PFSK-1 (cell line): ENCODE results near the gene NLGN2.

ENCODE experiments used
- FOXP2 ChIP-seq: optimal IDR thresholded peaks from 2 replicates; pipeline ENCODE3; 2011; ENCODE audit warnings: borderline replicate concordance, control low read depth, inconsistent platforms; ENCODE audit not compliant: insufficient read depth; ENCODE audit errors: extremely low read length, extremely low read depth
- POLR2AphosphoS5 ChIP-seq: IDR thresholded peaks from 2 replicates; pipeline ENCODE4 v1.6.1; 2012; ENCODE audit warnings: low read depth, mild to moderate bottlenecking, control low read depth, low read length, moderate library complexity
- SIN3A ChIP-seq: IDR thresholded peaks from 2 replicates; pipeline ENCODE4 v1.6.1; 2012; ENCODE audit warnings: mild to moderate bottlenecking, low read length, moderate library complexity, borderline replicate concordance; ENCODE audit not compliant: insufficient read depth
- TAF1 ChIP-seq: IDR thresholded peaks from 2 replicates; pipeline ENCODE4 v1.6.1; 2012; ENCODE audit warnings: low read length, control low read depth, borderline replicate concordance; ENCODE audit not compliant: insufficient read depth
- TF ChIP-seq, protein P1 (sequence below), 2 experiments: IDR thresholded peaks; 2 replicates each; pipeline versions ENCODE4 v1.6.1 to v1.8.0; 2011 to 2012; ENCODE audit warnings: low read depth in 2 of 2, low read length in 2 of 2, control low read depth in 1 of 2, inconsistent platforms in 1 of 2, mild to moderate bottlenecking in 1 of 2, moderate library complexity in 1 of 2; ENCODE audit not compliant: insufficient read depth in 1 of 2

Gene NLGN2

DNA sequence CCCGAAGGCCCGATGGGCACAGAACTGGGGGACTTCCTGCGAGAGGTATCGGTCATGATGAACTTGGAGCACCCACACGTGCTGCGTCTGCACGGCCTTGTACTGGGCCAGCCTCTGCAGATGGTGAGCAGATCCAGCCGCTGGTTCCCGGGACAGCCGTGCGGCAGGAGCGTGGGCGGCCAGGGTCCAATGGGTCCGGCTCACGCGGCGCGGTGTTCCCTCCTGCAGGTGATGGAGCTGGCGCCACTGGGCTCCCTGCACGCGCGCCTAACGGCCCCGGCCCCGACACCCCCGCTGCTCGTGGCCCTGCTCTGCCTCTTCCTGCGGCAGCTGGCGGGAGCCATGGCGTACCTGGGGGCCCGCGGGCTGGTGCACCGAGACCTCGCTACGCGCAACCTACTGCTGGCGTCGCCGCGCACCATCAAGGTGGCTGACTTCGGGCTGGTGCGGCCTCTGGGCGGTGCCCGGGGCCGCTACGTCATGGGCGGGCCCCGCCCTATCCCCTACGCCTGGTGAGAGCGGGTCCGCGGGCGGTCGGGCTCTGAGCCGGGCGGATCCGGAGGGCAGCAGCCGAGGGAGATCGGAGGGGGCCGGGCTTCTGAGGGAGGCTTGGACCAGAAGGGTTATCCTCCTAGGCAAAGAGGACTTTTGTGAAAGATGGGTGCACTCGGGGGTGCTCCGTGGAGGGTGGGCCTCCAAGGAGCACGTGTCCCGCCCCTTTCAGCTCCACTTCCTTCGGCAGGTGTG, 23.7 kb upstream of the NLGN2 start:
- no peak for TF ChIP-seq FOXP2
- no peak for TF ChIP-seq TAF1
- TF ChIP-seq SIN3A = no peak
- no peak for TF ChIP-seq POLR2AphosphoS5
- TF ChIP-seq, protein P1, sequence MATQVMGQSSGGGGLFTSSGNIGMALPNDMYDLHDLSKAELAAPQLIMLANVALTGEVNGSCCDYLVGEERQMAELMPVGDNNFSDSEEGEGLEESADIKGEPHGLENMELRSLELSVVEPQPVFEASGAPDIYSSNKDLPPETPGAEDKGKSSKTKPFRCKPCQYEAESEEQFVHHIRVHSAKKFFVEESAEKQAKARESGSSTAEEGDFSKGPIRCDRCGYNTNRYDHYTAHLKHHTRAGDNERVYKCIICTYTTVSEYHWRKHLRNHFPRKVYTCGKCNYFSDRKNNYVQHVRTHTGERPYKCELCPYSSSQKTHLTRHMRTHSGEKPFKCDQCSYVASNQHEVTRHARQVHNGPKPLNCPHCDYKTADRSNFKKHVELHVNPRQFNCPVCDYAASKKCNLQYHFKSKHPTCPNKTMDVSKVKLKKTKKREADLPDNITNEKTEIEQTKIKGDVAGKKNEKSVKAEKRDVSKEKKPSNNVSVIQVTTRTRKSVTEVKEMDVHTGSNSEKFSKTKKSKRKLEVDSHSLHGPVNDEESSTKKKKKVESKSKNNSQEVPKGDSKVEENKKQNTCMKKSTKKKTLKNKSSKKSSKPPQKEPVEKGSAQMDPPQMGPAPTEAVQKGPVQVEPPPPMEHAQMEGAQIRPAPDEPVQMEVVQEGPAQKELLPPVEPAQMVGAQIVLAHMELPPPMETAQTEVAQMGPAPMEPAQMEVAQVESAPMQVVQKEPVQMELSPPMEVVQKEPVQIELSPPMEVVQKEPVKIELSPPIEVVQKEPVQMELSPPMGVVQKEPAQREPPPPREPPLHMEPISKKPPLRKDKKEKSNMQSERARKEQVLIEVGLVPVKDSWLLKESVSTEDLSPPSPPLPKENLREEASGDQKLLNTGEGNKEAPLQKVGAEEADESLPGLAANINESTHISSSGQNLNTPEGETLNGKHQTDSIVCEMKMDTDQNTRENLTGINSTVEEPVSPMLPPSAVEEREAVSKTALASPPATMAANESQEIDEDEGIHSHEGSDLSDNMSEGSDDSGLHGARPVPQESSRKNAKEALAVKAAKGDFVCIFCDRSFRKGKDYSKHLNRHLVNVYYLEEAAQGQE (IDR thresholded peaks at IDR 0.05; ENCODE audit: insufficient read depth in 1 of 2, low read depth in 2 of 2, low read length in 2 of 2) = no peak

DNA sequence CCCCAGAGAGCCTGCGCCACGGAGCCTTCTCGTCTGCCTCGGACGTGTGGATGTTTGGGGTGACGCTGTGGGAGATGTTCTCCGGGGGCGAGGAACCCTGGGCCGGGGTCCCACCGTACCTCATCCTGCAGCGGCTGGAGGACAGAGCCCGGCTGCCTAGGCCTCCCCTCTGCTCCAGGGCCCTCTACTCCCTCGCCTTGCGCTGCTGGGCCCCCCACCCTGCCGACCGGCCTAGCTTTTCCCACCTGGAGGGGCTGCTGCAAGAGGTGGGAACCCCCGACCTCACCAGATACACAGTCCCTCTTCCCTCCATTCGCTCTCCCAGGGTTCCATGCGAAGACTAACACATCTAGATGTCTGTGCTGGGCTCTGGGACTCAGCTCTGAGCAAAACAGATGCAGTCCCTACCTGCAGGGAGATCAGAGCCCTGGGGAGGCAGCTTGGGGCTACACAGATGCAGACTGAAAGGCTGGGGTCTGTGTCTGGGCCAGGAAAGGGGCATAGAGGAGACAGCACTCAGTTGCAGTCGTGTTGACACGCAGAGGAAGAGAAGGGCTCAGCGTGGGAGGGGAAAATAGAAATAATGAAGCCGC, 23.1 kb upstream of the NLGN2 start:
- TF ChIP-seq FOXP2 (no peak), POLR2AphosphoS5 (no peak)

DNA sequence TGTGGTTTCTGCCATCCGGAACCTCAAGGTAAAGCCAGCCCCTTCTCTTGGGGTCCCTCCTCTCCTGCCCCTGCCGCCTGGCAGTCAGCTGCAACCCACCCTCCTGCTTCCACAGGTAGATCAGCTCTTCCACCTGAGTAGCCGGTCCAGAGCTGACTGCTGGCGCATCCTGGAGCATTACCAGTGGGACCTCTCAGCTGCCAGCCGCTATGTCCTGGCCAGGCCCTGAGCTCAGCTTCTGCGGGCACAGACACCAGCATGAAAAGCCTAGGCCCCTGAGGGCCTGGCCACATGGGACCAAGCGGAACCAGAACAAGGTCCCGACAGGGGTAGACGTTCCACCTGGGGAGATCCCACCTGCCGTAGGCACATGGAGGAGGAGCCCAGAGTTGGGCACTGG, 18.8 kb upstream of the NLGN2 start:
- TF ChIP-seq FOXP2 (no peak), POLR2AphosphoS5 (no peak), SIN3A (no peak), TAF1 (no peak)
- TF ChIP-seq, protein P1 (IDR thresholded peaks at IDR 0.05; ENCODE audit: insufficient read depth in 1 of 2, low read depth in 2 of 2, low read length in 2 of 2) = no peak

DNA sequence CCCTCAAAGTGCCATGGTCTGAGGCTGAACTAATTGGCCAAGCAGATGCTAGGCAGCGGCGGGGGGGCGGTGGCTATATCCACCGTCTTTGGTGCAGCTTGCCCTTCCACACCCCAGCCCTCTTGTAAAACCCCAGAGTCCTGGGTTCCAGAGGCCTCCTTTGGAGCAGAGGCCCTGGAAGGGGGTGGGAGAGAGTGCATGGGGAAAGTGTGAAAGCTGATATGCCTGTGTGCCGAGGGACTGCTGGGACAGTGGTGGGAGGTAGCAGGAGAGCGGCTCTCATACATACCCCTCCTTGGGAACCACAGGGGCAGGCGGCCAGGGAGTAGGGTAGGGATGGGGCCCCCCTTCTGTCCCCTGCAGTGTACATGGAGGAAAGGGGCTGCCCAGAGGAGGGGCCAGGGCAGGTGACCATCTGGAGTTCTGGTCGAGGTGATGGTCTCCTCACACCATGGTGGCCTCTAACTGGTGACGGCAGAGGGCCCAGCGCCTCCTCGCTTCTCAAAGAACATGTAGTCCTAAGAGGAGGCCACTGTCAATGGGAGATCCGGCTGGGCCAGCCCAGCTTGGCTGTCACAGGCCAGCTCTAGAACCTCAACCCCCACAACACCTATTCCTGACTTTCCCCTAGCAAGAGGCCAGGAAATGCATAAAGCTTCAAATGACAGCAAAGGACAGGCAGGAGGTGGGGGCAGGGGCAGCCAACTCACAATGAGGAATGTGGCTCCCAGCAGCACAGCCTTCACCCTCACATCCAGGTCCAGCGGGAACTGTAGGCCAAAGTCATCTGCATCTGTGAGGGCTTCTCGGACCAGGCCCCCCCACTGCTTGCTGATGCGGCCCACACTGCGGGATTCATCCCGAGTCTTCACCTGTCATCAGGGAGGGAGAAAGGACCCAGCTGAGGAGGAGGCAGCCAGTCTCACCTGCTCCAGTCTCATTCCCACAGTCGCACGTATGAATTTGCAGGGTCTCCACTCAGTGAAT, 17.4 kb upstream of the NLGN2 start:
- TF ChIP-seq, protein P1 (IDR thresholded peaks at IDR 0.05; ENCODE audit: insufficient read depth in 1 of 2, low read depth in 2 of 2, low read length in 2 of 2) = no peak
- TF ChIP-seq TAF1 (no peak), SIN3A (no peak), FOXP2 (no peak), POLR2AphosphoS5 (no peak)

DNA sequence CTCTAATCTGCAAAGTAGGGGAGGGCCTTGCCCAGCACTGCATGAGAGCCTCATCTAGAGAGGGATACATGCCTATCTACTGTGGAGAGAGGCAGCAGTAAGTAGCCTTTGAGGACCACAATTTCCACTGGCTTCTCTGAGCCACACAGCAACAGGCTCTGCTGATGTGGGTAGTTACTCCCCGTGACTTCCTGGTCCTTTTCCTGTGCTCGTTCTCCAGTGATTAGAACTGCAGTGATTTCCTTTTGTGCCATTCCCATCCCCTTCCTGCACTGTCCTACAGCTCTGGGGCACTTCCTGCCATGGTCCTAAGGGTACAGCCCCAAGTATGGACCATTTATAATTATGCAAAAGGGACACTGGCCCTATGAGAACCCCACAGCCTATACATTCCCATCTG, 16.3 kb upstream of the NLGN2 start:
- no peak for TF ChIP-seq FOXP2
- TF ChIP-seq SIN3A = no peak
- TF ChIP-seq POLR2AphosphoS5 = no peak
- TF ChIP-seq, protein P1 (IDR thresholded peaks at IDR 0.05; ENCODE audit: insufficient read depth in 1 of 2, low read depth in 2 of 2, low read length in 2 of 2) = no peak
